ENCODE data around the gene SYT12. TPM values are rescaled to one million over a fixed set of nuclear protein-coding genes. Genes with fewer than 3 reads are reported as not detected.

Gene SYT12
- total and polyA plus RNA-seq, 2 of the 4 experiments (the other 2 are of a cell fraction): 0.54 to 0.74 TPM

- no peak overlapping the region for H2AFZ ChIP-seq (replicated peaks; ENCODE audit: low read length, poor library complexity)
- H4K8ac ChIP-seq (ENCODE audit: low read depth in 2 of 2, low read length in 2 of 2): no peak overlapping the region
- H3K4me3 ChIP-seq (ENCODE audit: insufficient read depth, low read depth, low read length): no peak overlapping the region
- H2BK15ac ChIP-seq (ENCODE audit: low read depth, low read length): no peak overlapping the region
- no peak for ATAC-seq (ENCODE audit: low read depth)
- intact Hi-C loops (cut with micrococcal nuclease): no loop called here
- ChIA-PET CTCF (no interaction called here), POLR2A (ENCODE audit: unreplicated experiment) (no interaction called here)
- H2BK20ac ChIP-seq (ENCODE audit: low read depth, low read length): no peak overlapping the region
- in situ Hi-C loops (cut with MboI; ENCODE audit: low sequenced_read_pairs): no loop called here
- H4K20me1 ChIP-seq (ENCODE audit: insufficient read depth, low read length): no peaks in the 10 kb centered on the region
- H3K36me3 ChIP-seq (ENCODE audit: control insufficient read depth, insufficient read depth, low read length): no peaks in the 10 kb centered on the region
- no peaks in the 10 kb centered on the region for H3K79me1 ChIP-seq (ENCODE audit: low read depth in 1 of 2, low read length in 2 of 2)
- H3K23ac ChIP-seq (ENCODE audit: low read depth, low read length): no peak overlapping the region
- H2AK9ac ChIP-seq (replicated peaks; ENCODE audit: low read depth, low read length, poor library complexity): no peak overlapping the region
- dilution Hi-C loops (cut with HindIII; ENCODE audit: low sequenced_read_pairs, unreplicated experiment): no loop called here
- WGBS, 2 experiments (ENCODE audit: extremely low coverage in 2 of 2, insufficient read length in 1 of 2): 44% methylated on average over 1 of the region's 6 CpGs; no CpG with 5 or more reads in 1 of the 2 experiments
- H3K18ac ChIP-seq (ENCODE audit: low read depth, low read length): no peak overlapping the region
- no TSS peak for BruUV-seq (replicated peaks)
- H3K4me1 ChIP-seq (ENCODE audit: control insufficient read depth, insufficient read depth, low read length): no peaks in the 10 kb centered on the region
- no peaks in the 10 kb centered on the region for H3K9me3 ChIP-seq (ENCODE audit: control insufficient read depth, insufficient read depth, low read length)
- H3K4ac ChIP-seq (ENCODE audit: low read depth, low read length): no peak overlapping the region
- H4K91ac ChIP-seq (ENCODE audit: insufficient read depth, low read depth, low read length): no peak overlapping the region
- DNase-seq: no peak
- H3K27me3 ChIP-seq (ENCODE audit: control insufficient read depth, insufficient read depth, low read length): peaks cover 9% of the 10 kb centered on the region
- H3K56ac ChIP-seq (ENCODE audit: extremely low read depth, insufficient read depth, low read length): no peak overlapping the region
- H4K5ac ChIP-seq (ENCODE audit: low read depth, low read length): no peak overlapping the region
- H3K14ac ChIP-seq (replicated peaks; ENCODE audit: low read depth, low read length): no peak overlapping the region
- H3K4me2 ChIP-seq (ENCODE audit: low read depth, low read length): no peak overlapping the region
- no peaks in the 10 kb centered on the region; the same call in 1 of the 2 replicates for H3K9me1 ChIP-seq (ENCODE audit: insufficient read depth, low read length)
- TF ChIP-seq BHLHE40 (IDR thresholded peaks at IDR 0.05; ENCODE audit: low read depth, low read length) (no peak), ELK1 (IDR thresholded peaks at IDR 0.05; ENCODE audit: borderline replicate concordance, low read depth, low read length) (no peak), CTCF (conservative IDR thresholded peaks at IDR 0.05; ENCODE audit: low read depth, low read length) (no peak), SMC3 (IDR thresholded peaks at IDR 0.05; ENCODE audit: low read depth, low read length) (no peak)
- no peak overlapping the region for H3K9ac ChIP-seq (ENCODE audit: low read depth, low read length)
- no peak overlapping the region for H2BK120ac ChIP-seq (ENCODE audit: low read depth, low read length)
- H2AK5ac ChIP-seq (ENCODE audit: low read depth, low read length): no peak overlapping the region
- H3K27ac ChIP-seq (ENCODE audit: insufficient read depth, low read length): no peak overlapping the region
- no peak overlapping the region for H2BK5ac ChIP-seq (ENCODE audit: low read depth, low read length, poor library complexity, severe bottlenecking)
These were observed 76.0 kb downstream of the SYT12 start for GRCh38 chr11:67098799-67099429.
